Endodermal cell (in vitro differentiated cells): ENCODE data around the gene RETREG1. TPM values are rescaled to one million over a fixed set of nuclear protein-coding genes. Genes with fewer than 3 reads are reported as not detected.

Experiments used
- DNase-seq: peaks from one replicate; pipeline ENCODE4 v3.0.0-alpha.2; 2017
- H3K27ac ChIP-seq: 2 replicates; pipeline ENCODE4 v1.5.1; 2013; ENCODE audit warnings: mild to moderate bottlenecking, low read depth, low read length, moderate library complexity
- H3K27me3 ChIP-seq: 2 replicates; pipeline ENCODE4 v1.6.1; 2013; ENCODE audit warnings: mild to moderate bottlenecking, low read length, moderate library complexity; ENCODE audit not compliant: insufficient read depth, control insufficient read depth, poor library complexity, severe bottlenecking
- H3K36me3 ChIP-seq: 2 replicates; pipeline ENCODE4 v1.7.0; 2013; ENCODE audit warnings: mild to moderate bottlenecking, low read length, moderate library complexity; ENCODE audit not compliant: control insufficient read depth, insufficient read depth
- H3K4me1 ChIP-seq: one replicate; pipeline ENCODE4 v1.7.0; 2013; ENCODE audit warnings: low read length; ENCODE audit not compliant: control insufficient read depth, insufficient read depth
- H3K4me3 ChIP-seq: 2 replicates; pipeline ENCODE4 v1.5.1; 2013; ENCODE audit warnings: mild to moderate bottlenecking, low read length, moderate library complexity
- H3K9ac ChIP-seq: 2 replicates; pipeline ENCODE4 v1.6.1; 2013; ENCODE audit warnings: mild to moderate bottlenecking, low read length, moderate library complexity; ENCODE audit not compliant: poor library complexity, severe bottlenecking; ENCODE audit errors: extremely low read depth
- H3K9me3 ChIP-seq: 2 replicates; pipeline ENCODE4 v1.6.1; 2013; ENCODE audit warnings: mild to moderate bottlenecking, low read length, moderate library complexity; ENCODE audit not compliant: control insufficient read depth
- H3K27ac Mint-ChIP-seq: 2 replicates; pipeline ENCODE4 v1.8.0; 2020; ENCODE audit warnings: mixed read lengths
- H3K27me3 Mint-ChIP-seq: 2 replicates; pipeline ENCODE4 v1.8.0; 2021; ENCODE audit warnings: mild to moderate bottlenecking, mixed read lengths; ENCODE audit not compliant: insufficient read depth
- H3K36me3 Mint-ChIP-seq: 2 replicates; pipeline ENCODE4 v1.8.0; 2020; ENCODE audit warnings: low read depth, mixed read lengths
- H3K4me1 Mint-ChIP-seq: 2 replicates; pipeline ENCODE4 v1.8.0; 2020; ENCODE audit warnings: mixed read lengths
- H3K4me3 Mint-ChIP-seq: 2 replicates; pipeline ENCODE4 v1.8.0; 2020; ENCODE audit warnings: mild to moderate bottlenecking, moderate library complexity, mixed read lengths
- H3K9me3 Mint-ChIP-seq: 2 replicates; pipeline ENCODE4 v1.8.0; 2020; ENCODE audit warnings: mild to moderate bottlenecking, mixed read lengths
- CTCF ChIP-seq: fragments of 200-600 bp; sonication (generic); conservative IDR thresholded peaks from 2 replicates; pipeline ENCODE4 v1.5.0; 2021; ENCODE audit warnings: antibody characterized with exemption, mild to moderate bottlenecking
- WGBS, 2 experiments: methylation state at CpG; one replicate each; pipeline versions ENCODE4 v1.1.5 to v1.1.7; 2013; ENCODE audit warnings: missing lambda C conversion rate in 2 of 2, mixed read lengths in 1 of 2; ENCODE audit not compliant: insufficient coverage in 1 of 2, insufficient read length in 1 of 2; 5-methylcytosine and 5-hydroxymethylcytosine counted together
- total RNA-seq, 2 donors: library from RNA; stranded (reverse); fragmentation: NEBNext Ultra II Directional in 1 of 2; extraction: Animal tissue kit (Norgen Biotek cat#: 25700) in 1 of 2; gene quantifications; 2 replicates in 1 of 2; 3 replicates in 1 of 2; pipeline ENCODE4 v1.2.1, GENCODE V29; 2021

Gene RETREG1
- total RNA-seq, 2 donors from 2014 or later = 4.1 to 4.3 TPM

- Mint-ChIP-seq H3K4me1 (peaks cover 19% of the 10 kb centered on the region), H3K27ac (no peak overlapping the region), H3K9me3 (no peaks in the 10 kb centered on the region), H3K4me3 (no peak overlapping the region), H3K36me3 (no peaks in the 10 kb centered on the region), H3K27me3 (peaks cover 26% of the 10 kb centered on the region)
- no peaks in the 10 kb centered on the region for H3K36me3 ChIP-seq
- no peak for TF ChIP-seq CTCF
- DNase-seq = no peak
- no peak overlapping the region for H3K4me3 ChIP-seq
- 96% methylated on average over 2 of the region's 2 CpGs; no CpG with 5 or more reads in 1 of the 2 experiments for WGBS, 2 experiments
- H3K4me1 ChIP-seq = no peaks in the 10 kb centered on the region
- no peak overlapping the region for H3K27ac ChIP-seq
- H3K9me3 ChIP-seq = no peaks in the 10 kb centered on the region
- peaks cover 45% of the 10 kb centered on the region for H3K27me3 ChIP-seq
- H3K9ac ChIP-seq = no peak overlapping the region
Measured at GRCh38 chr5:16619136-16619535, 2.3 kb upstream of the RETREG1 start.

GRCh38 chr5:16618138-16618897 lies 1.5 kb upstream of the RETREG1 start:
- peaks cover 27% of the 10 kb centered on the region for H3K27me3 Mint-ChIP-seq
- Histone ChIP-seq H3K9ac (no peak overlapping the region), H3K27me3 (peaks cover 49% of the 10 kb centered on the region), H3K9me3 (no peaks in the 10 kb centered on the region), H3K4me1 (no peaks in the 10 kb centered on the region), H3K4me3 (no peak overlapping the region), H3K36me3 (no peaks in the 10 kb centered on the region), H3K27ac (no peak overlapping the region)
- H3K27ac Mint-ChIP-seq = no peak overlapping the region
- no peaks in the 10 kb centered on the region for H3K36me3 Mint-ChIP-seq
- peaks cover 19% of the 10 kb centered on the region for H3K4me1 Mint-ChIP-seq
- H3K9me3 Mint-ChIP-seq = no peaks in the 10 kb centered on the region
- TF ChIP-seq CTCF = no peak
- peak; percentile 43 for DNase-seq
- WGBS, 2 experiments = 78 to 84% methylated on average over 7 to 10 of the region's 10 CpGs
- H3K4me3 Mint-ChIP-seq = no peak overlapping the region

- Histone ChIP-seq H3K9ac (no peak overlapping the region), H3K9me3 (no peaks in the 10 kb centered on the region), H3K27ac (no peak overlapping the region), H3K4me1 (no peaks in the 10 kb centered on the region), H3K4me3 (peak overlapping the region; percentile 74), H3K27me3 (peaks cover 49% of the 10 kb centered on the region), H3K36me3 (no peaks in the 10 kb centered on the region)
- TF ChIP-seq CTCF = no peak
- H3K27me3 Mint-ChIP-seq = peaks cover 27% of the 10 kb centered on the region
- no peak overlapping the region for H3K4me3 Mint-ChIP-seq
- peak; percentile 74 for DNase-seq
- H3K27ac Mint-ChIP-seq = no peak overlapping the region
- peaks cover 19% of the 10 kb centered on the region for H3K4me1 Mint-ChIP-seq
- WGBS, 2 experiments = 38 to 47% methylated on average over 18 to 27 of the region's 27 CpGs
- no peaks in the 10 kb centered on the region for H3K36me3 Mint-ChIP-seq
- H3K9me3 Mint-ChIP-seq = no peaks in the 10 kb centered on the region
Measured at GRCh38 chr5:16617274-16617968, 624 bp upstream of the RETREG1 start.
